ENCODE measurements around the gene TAF8.

Gene TAF8

GRCh38 chr6:42046464-42047212 is 3.7 kb upstream of the TAF8 start:
- Histone ChIP-seq H3K36me3 (ENCODE audit: insufficient read depth, low read length) (no peaks in the 10 kb centered on the region), H4K20me1 (ENCODE audit: insufficient read depth, low read length, poor library complexity, severe bottlenecking) (peaks cover 5% of the 10 kb centered on the region), H2AFZ (ENCODE audit: low read length) (no peak overlapping the region), H3F3A (ENCODE audit: low read depth) (peaks cover 11% of the 10 kb centered on the region; the same call in 1 of the 2 replicates), H3K9ac (ENCODE audit: low read depth, low read length, poor library complexity, severe bottlenecking) (peak overlapping the region; percentile 73), H3K4me2 (ENCODE audit: low read depth, low read length, poor library complexity, severe bottlenecking) (peak overlapping the region; percentile 88), H3K4me1 (ENCODE audit: insufficient read depth, low read length, poor library complexity, severe bottlenecking) (peaks cover 61% of the 10 kb centered on the region), H3K79me2 (ENCODE audit: insufficient read depth, low read length) (peaks cover 48% of the 10 kb centered on the region), H3K9me3 (ENCODE audit: insufficient read depth, low read depth, low read length) (no peaks in the 10 kb centered on the region), H3K4me3 (ENCODE audit: low read length, poor library complexity, severe bottlenecking) (peak overlapping the region; percentile 80), H3K9me2 (replicated peaks; ENCODE audit: low read depth, low read length) (no peaks in the 10 kb centered on the region), H3K27me3 (ENCODE audit: insufficient read depth, low read length, poor library complexity, severe bottlenecking) (no peaks in the 10 kb centered on the region)
- TF ChIP-seq, protein P1, sequence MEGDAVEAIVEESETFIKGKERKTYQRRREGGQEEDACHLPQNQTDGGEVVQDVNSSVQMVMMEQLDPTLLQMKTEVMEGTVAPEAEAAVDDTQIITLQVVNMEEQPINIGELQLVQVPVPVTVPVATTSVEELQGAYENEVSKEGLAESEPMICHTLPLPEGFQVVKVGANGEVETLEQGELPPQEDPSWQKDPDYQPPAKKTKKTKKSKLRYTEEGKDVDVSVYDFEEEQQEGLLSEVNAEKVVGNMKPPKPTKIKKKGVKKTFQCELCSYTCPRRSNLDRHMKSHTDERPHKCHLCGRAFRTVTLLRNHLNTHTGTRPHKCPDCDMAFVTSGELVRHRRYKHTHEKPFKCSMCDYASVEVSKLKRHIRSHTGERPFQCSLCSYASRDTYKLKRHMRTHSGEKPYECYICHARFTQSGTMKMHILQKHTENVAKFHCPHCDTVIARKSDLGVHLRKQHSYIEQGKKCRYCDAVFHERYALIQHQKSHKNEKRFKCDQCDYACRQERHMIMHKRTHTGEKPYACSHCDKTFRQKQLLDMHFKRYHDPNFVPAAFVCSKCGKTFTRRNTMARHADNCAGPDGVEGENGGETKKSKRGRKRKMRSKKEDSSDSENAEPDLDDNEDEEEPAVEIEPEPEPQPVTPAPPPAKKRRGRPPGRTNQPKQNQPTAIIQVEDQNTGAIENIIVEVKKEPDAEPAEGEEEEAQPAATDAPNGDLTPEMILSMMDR (conservative IDR thresholded peaks at IDR 0.05; ENCODE audit: low read length): no peak
- no peak for TF ChIP-seq EZH2phosphoT487 (IDR thresholded peaks at IDR 0.05; ENCODE audit: borderline replicate concordance)

DNA sequence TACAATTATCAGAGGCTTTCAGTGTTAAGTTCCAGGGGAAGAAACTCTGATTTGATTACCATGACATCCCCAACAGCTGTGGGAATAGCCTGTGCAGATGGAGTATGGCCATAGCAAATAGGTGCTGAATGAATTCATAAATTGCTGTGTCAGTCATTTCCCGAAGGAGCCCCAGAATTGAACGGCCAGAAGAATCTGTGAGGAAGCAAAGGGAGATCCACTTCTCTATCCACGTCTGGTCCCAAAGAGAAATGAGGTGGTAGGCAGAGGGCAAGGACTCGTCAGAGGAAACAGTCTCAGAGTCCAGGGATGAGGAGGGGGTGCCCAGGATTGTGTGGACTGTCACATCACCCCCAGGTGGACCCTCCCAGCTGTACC is 3.1 kb upstream of the TAF8 start:
- peak overlapping the region; percentile 88 for H3K4me2 ChIP-seq (ENCODE audit: low read depth, low read length, poor library complexity, severe bottlenecking)

DNA sequence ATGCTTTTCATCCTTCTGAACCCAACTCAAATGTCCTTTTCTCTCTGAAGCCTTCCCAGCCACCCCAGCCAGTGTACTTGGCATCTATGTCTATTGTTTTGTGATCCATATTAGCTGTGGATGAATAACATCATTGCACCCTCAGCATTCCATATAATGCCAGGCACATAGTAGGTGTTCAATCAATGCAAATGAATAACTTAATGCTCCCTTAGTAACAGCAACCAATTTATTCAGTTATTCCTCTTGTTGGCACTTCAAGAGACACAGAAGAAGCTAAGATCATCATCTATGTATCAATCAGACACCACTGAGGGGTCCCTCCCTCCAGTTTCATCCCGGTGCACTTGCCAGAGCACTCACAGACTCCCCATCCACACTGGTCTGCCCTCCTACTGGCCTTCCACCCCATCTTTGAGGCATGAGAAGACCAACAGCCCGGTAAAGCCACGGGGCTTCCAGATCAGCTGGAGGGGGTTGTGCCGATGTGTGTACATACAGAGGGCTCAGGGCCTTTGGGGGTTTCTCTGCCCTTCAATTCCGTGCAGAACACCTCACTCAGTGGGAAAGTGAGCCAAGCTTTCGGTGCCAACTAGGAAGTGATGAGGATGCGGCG is 2.4 kb upstream of the TAF8 start:
- TF ChIP-seq, protein P1 (conservative IDR thresholded peaks at IDR 0.05; ENCODE audit: low read length): no peak
- TF ChIP-seq EZH2phosphoT487 (IDR thresholded peaks at IDR 0.05; ENCODE audit: borderline replicate concordance): no peak
- H3K4me1 ChIP-seq (ENCODE audit: insufficient read depth, low read length, poor library complexity, severe bottlenecking): peaks cover 60% of the 10 kb centered on the region
- no peaks in the 10 kb centered on the region for H3K9me2 ChIP-seq (replicated peaks; ENCODE audit: low read depth, low read length)
- no peaks in the 10 kb centered on the region for H3K9me3 ChIP-seq (ENCODE audit: insufficient read depth, low read depth, low read length)
- H2AFZ ChIP-seq (ENCODE audit: low read length): peak overlapping the region; percentile 86
- peaks cover 7% of the 10 kb centered on the region for H4K20me1 ChIP-seq (ENCODE audit: insufficient read depth, low read length, poor library complexity, severe bottlenecking)
- H3K79me2 ChIP-seq (ENCODE audit: insufficient read depth, low read length): peaks cover 55% of the 10 kb centered on the region
- no peaks in the 10 kb centered on the region for H3K36me3 ChIP-seq (ENCODE audit: insufficient read depth, low read length)
- H3K4me2 ChIP-seq (ENCODE audit: low read depth, low read length, poor library complexity, severe bottlenecking): peak overlapping the region; percentile 88
- peak overlapping the region; percentile 80 for H3K4me3 ChIP-seq (ENCODE audit: low read length, poor library complexity, severe bottlenecking)
- peak overlapping the region; percentile 73 for H3K9ac ChIP-seq (ENCODE audit: low read depth, low read length, poor library complexity, severe bottlenecking)
- H3K27me3 ChIP-seq (ENCODE audit: insufficient read depth, low read length, poor library complexity, severe bottlenecking): no peaks in the 10 kb centered on the region
- peaks cover 11% of the 10 kb centered on the region; the same call in 1 of the 2 replicates for H3F3A ChIP-seq (ENCODE audit: low read depth)

More for the DNA sequence above, 3.1 kb upstream of the TAF8 start:
- Histone ChIP-seq H3K36me3 (ENCODE audit: insufficient read depth, low read length) (no peaks in the 10 kb centered on the region), H3K9me3 (ENCODE audit: insufficient read depth, low read depth, low read length) (no peaks in the 10 kb centered on the region), H3K4me1 (ENCODE audit: insufficient read depth, low read length, poor library complexity, severe bottlenecking) (peaks cover 64% of the 10 kb centered on the region), H3K79me2 (ENCODE audit: insufficient read depth, low read length) (peaks cover 53% of the 10 kb centered on the region), H3K9me2 (replicated peaks; ENCODE audit: low read depth, low read length) (no peaks in the 10 kb centered on the region), H3K27me3 (ENCODE audit: insufficient read depth, low read length, poor library complexity, severe bottlenecking) (no peaks in the 10 kb centered on the region), H3K9ac (ENCODE audit: low read depth, low read length, poor library complexity, severe bottlenecking) (peak overlapping the region; percentile 73), H4K20me1 (ENCODE audit: insufficient read depth, low read length, poor library complexity, severe bottlenecking) (peaks cover 5% of the 10 kb centered on the region), H2AFZ (ENCODE audit: low read length) (no peak overlapping the region), H3F3A (ENCODE audit: low read depth) (peaks cover 11% of the 10 kb centered on the region; the same call in 1 of the 2 replicates), H3K4me3 (ENCODE audit: low read length, poor library complexity, severe bottlenecking) (peak overlapping the region; percentile 80)
- TF ChIP-seq, protein P1 (conservative IDR thresholded peaks at IDR 0.05; ENCODE audit: low read length): no peak
- TF ChIP-seq EZH2phosphoT487 (IDR thresholded peaks at IDR 0.05; ENCODE audit: borderline replicate concordance): no peak
